Heart left ventricle (tissue), 16 donors: ENCODE measurements around the gene FAM161B. TPM values are rescaled to one million over a fixed set of nuclear protein-coding genes. Genes with fewer than 3 reads are reported as not detected.

Experiments used
- ATAC-seq, 4 donors: fragments of 200-7000 bp; cut with Tn5 transposase; one replicate each; pipeline ENCODE4 v1.9.1; 2020 to 2022; ENCODE audit warnings: moderate library complexity in 4 of 4, mild to moderate bottlenecking in 3 of 4, moderate number of reproducible peaks in 1 of 4
- DNase-seq, 5 donors: peaks; one replicate each; pipeline ENCODE4 v3.0.0-alpha.2; 2020
- H3K27ac ChIP-seq, 12 donors: fragments of 200-600 bp; sonication (generic) in 4 of 12; one replicate each; pipeline versions ENCODE4 v1.5.0 to v1.8.0; 2016 to 2022; ENCODE audit warnings: mild to moderate bottlenecking in 2 of 12
- H3K27me3 ChIP-seq, 9 donors: fragments of 200-600 bp; sonication (generic) in 2 of 9; one replicate each; pipeline versions ENCODE4 v1.5.1 to v1.8.0; 2016 to 2022; ENCODE audit warnings: mild to moderate bottlenecking in 3 of 9
- H3K36me3 ChIP-seq, 9 donors: fragments of 200-600 bp; sonication (generic) in 2 of 9; one replicate each; pipeline versions ENCODE4 v1.5.0 to v1.8.0; 2018 to 2022; ENCODE audit warnings: mild to moderate bottlenecking in 2 of 9
- H3K4me1 ChIP-seq, 12 donors: fragments of 200-600 bp; sonication (generic) in 4 of 12; one replicate each; pipeline versions ENCODE4 v1.5.0 to v1.8.0; 2016 to 2022; ENCODE audit warnings: mild to moderate bottlenecking in 3 of 12
- H3K4me3 ChIP-seq, 12 donors: fragments of 200-600 bp; sonication (generic) in 4 of 12; one replicate each; pipeline versions ENCODE4 v1.5.0 to v1.8.0; 2017 to 2022; ENCODE audit warnings: mild to moderate bottlenecking in 9 of 12, moderate library complexity in 4 of 12
- H3K9me3 ChIP-seq, 12 donors: fragments of 200-600 bp; sonication (generic) in 4 of 12; one replicate each; pipeline versions ENCODE4 v1.5.0 to v1.8.0; 2016 to 2022; ENCODE audit warnings: mild to moderate bottlenecking in 1 of 12
- POLR2A ChIP-seq, 2 donors: fragments of 450-650 bp; IDR thresholded peaks; one replicate each; pipeline ENCODE4 v1.6.1; 2017; ENCODE audit warnings: antibody characterized with exemption in 2 of 2, mild to moderate bottlenecking in 2 of 2, moderate library complexity in 2 of 2
- WGBS, 4 donors: extraction: QIAGEN DNeasy Blood & Tissue Kit in 2 of 4; methylation state at CpG; one replicate each; pipeline versions ENCODE4 v1.1.5 to v1.1.7; 2013 to 2018; 5-methylcytosine and 5-hydroxymethylcytosine counted together
- intact Hi-C, 10 donors: fragments of 100-400 bp; cut with DNase I; formaldehyde crosslinking; loops; one replicate each; pipeline versions ENCODE4 v1.11.1 to v1.14.2; 2022
- polyA plus RNA-seq, 2 donors: library from polyadenylated mRNA; stranded (reverse); fragments of 200-250 nt; gene quantifications; one replicate each; pipeline ENCODE4 v1.2.3, GENCODE V29; 2013
- total RNA-seq, 9 donors: library from RNA; depleted of rRNA in 2 of 9; stranded (reverse); fragments of >200 nt in 2 of 9; fragmentation: NEBNext Ultra II Directional in 3 of 9; extraction: Animal tissue kit (Norgen Biotek cat#: 25700) in 3 of 9; gene quantifications; one replicate each; pipeline versions ENCODE4 v1.1.0 to v1.2.4, GENCODE V29; 2016 to 2023
- TF ChIP-seq, protein P1 (sequence below), 12 donors: fragments of 200-600 bp; sonication (generic) in 4 of 12; IDR thresholded peaks; one replicate each; pipeline versions ENCODE4 v1.5.0 to v1.8.0; 2018 to 2022; ENCODE audit warnings: antibody characterized with exemption in 12 of 12, mild to moderate bottlenecking in 5 of 12
- donor health status: ischemic (EF 13 %, LVEDD 7.1; RV severe dilation, severe dysfunction).
- donor health status: healthy with polysubstance abuse.
- donor health status: DM: no; HTN: yes; CAD: no.
- donor health status: DM: no; HTN: no; CAD: no.
- donor health status: ischemic (EF 25% LVEDD 6.9; RV normal size, moderate dysfunction).
- donor health status: ischemic (EF 25% LVEDD 5.7; RV mildly dilated, moderate dysfunction).
- donor health status: healthy.
- donor health status: DM: yes; HTN: yes; CAD: no.
- donor health status: ischemic (EF 35%, LVEDD 5.7; RV mildly dilated, moderate dysfunction).
- donor health status: nonischemic (EF 11% LVEDD 7.7; RV severe dilation, severe dysfunction).
- donor health status: DM: yes; HTN: yes; CAD: no.
- donor health status: PGD.
- donor health status: ischemic (EF 29% LVEDD 5.4; RV normal size, mild dysfunction).
- donor health status: nonischemic (EF 23%, LVEDD 6.1; RV moderate dilation, normal function).

Gene FAM161B
- total and polyA plus RNA-seq, 11 donors, result 1.9 to 6.5 (median 3.6) TPM

DNA sequence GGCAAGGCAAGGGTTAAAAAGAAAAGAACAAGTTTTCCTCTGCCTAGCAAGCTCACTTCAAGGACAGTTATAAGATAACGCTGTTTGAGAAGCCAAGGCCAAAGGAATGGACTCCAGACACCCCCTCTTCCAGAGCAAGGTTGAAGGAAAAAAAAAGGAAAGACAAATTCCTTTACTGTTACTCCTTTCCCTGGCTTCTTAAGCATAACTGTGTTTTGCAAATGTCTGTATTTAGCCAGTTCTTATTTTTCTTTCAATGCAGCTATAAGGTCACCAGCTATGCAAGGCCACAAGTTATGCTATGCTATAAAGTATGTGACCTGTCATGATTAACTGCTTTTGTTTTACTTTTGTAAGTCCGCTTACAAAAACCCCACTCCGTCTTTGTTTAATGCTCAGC lies 36.6 kb downstream of the FAM161B start:
- intact Hi-C loops, result no loop called here
- Histone ChIP-seq H3K36me3 (peaks cover 0 to 93% (median 84%) of the 10 kb centered on the region in 9 donors), H3K27ac (no peak overlapping the region), H3K4me1 (no peaks in the 10 kb centered on the region), H3K9me3 (peaks cover 0 to 9% (median 0%) of the 10 kb centered on the region in 12 donors), H3K27me3 (no peaks in the 10 kb centered on the region), H3K4me3 (no peak overlapping the region)
- ATAC-seq (no peak), DNase-seq (no peak)
- no peak for TF ChIP-seq POLR2A (IDR thresholded peaks at IDR 0.05)
- TF ChIP-seq, protein P1, sequence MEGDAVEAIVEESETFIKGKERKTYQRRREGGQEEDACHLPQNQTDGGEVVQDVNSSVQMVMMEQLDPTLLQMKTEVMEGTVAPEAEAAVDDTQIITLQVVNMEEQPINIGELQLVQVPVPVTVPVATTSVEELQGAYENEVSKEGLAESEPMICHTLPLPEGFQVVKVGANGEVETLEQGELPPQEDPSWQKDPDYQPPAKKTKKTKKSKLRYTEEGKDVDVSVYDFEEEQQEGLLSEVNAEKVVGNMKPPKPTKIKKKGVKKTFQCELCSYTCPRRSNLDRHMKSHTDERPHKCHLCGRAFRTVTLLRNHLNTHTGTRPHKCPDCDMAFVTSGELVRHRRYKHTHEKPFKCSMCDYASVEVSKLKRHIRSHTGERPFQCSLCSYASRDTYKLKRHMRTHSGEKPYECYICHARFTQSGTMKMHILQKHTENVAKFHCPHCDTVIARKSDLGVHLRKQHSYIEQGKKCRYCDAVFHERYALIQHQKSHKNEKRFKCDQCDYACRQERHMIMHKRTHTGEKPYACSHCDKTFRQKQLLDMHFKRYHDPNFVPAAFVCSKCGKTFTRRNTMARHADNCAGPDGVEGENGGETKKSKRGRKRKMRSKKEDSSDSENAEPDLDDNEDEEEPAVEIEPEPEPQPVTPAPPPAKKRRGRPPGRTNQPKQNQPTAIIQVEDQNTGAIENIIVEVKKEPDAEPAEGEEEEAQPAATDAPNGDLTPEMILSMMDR (IDR thresholded peaks at IDR 0.05), result no peak
- WGBS, 4 donors, result 76 to 82% (median 78%) methylated on average over 3 of the region's 3 CpGs

DNA sequence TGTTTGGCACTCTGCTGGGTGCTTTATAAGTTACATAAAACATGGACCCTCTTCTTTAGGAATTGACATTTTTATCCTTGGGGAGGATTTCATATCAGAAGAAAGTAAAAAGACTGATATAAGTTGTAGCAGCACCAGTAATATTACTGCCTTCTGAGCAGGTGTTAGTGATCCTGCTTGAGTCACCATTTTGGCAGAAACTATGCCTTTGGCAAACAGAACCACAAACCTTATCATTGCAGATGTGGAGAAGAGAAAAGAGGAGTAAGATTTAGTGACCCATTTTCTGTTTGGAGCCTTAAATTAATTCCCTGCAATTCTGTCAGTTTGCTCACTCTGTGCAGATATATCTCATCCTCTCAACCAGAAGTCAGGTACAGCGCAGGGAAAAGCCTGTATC lies 40.2 kb downstream of the FAM161B start:
- intact Hi-C loops, result no loop called here
- no peaks in the 10 kb centered on the region for H3K4me1 ChIP-seq
- no peak overlapping the region for H3K4me3 ChIP-seq
- H3K9me3 ChIP-seq, result peaks cover 0 to 9% (median 0%) of the 10 kb centered on the region in 12 donors
- H3K27ac ChIP-seq, result no peak overlapping the region
- peaks cover 0 to 98% (median 92%) of the 10 kb centered on the region in 9 donors for H3K36me3 ChIP-seq
- H3K27me3 ChIP-seq, result no peaks in the 10 kb centered on the region
- TF ChIP-seq POLR2A (IDR thresholded peaks at IDR 0.05), result no peak
- TF ChIP-seq, protein P1 (IDR thresholded peaks at IDR 0.05), result no peak
- no peak for DNase-seq
- no peak for ATAC-seq
- 82 to 100% (median 96%) methylated on average over 1 of the region's 1 CpG for WGBS, 4 donors

DNA sequence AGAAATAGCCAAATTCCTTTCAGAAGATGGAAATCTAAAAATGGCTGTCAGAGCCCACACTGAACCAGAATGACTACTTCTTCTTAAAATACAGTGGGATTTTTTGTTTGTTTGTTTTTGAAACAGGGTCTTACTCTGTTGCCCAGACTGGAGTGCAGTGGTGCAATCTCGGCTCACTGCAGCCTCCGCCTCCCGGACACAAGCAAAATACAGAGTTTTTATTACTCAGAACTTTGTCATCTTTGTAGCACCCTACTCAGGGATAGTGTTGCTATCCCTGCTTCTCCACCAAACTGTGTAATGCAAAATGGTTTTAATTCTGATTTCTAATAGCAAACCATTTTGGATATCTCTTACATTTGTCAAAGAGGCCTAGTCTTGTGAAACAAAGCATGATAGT lies 46.9 kb downstream of the FAM161B start:
- Histone ChIP-seq H3K36me3 (peaks cover 0 to 98% (median 93%) of the 10 kb centered on the region in 9 donors), H3K27ac (no peak overlapping the region), H3K4me1 (peaks cover 0 to 4% (median 0%) of the 10 kb centered on the region in 12 donors), H3K4me3 (no peak overlapping the region), H3K9me3 (no peaks in the 10 kb centered on the region), H3K27me3 (no peaks in the 10 kb centered on the region)
- no peak for TF ChIP-seq POLR2A (IDR thresholded peaks at IDR 0.05)
- TF ChIP-seq, protein P1 (IDR thresholded peaks at IDR 0.05), result no peak
- DNase-seq (no peak), ATAC-seq (no peak)
- WGBS, 4 donors, result 80 to 93% (median 82%) methylated on average over 3 of the region's 3 CpGs
- intact Hi-C loops, result no loop called here

DNA sequence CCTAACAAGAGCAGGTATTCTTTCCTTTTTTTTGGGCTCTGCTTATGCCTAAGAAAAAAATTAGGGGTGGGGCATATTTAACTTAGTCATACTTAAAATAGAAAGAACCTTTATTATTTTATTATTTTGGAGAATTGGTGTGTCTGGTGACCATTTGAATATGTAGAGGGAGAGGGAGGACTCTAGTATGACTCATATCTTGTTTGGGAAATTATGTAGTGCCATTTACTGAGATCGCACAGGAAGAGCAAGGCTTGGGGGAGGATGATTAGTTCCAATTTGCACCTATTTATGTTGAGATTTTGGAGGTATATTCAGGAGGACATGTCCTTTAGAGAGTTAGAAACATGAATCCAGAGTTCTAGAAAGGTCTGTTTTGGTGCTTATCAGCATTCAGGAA lies 53.4 kb downstream of the FAM161B start:
- no peak for TF ChIP-seq POLR2A (IDR thresholded peaks at IDR 0.05)
- TF ChIP-seq, protein P1 (IDR thresholded peaks at IDR 0.05), result no peak
- intact Hi-C loops, result no loop called here
- peaks cover 0 to 12% (median 0%) of the 10 kb centered on the region in 12 donors for H3K4me1 ChIP-seq
- 75 to 83% (median 78%) methylated on average over 1 of the region's 1 CpG for WGBS, 4 donors
- ATAC-seq (no peak), DNase-seq (no peak)
- H3K9me3 ChIP-seq, result no peaks in the 10 kb centered on the region
- H3K4me3 ChIP-seq, result no peak overlapping the region
- H3K36me3 ChIP-seq, result peaks cover 0 to 100% (median 87%) of the 10 kb centered on the region in 9 donors
- peak overlapping the region in 1 of 12 donors; percentile 47 for H3K27ac ChIP-seq
- no peaks in the 10 kb centered on the region for H3K27me3 ChIP-seq
